SK-N-SH treated with all-trans-retinoic acid at 6 μM for 48 hours (cell line): ENCODE measurements around the gene INSRR.

Experiments used
- CREB5 ChIP-seq: fragments of 250-450 bp; sonication (Bioruptor Pico); IDR thresholded peaks from 2 replicates; pipeline ENCODE4 v1.5.1; 2020; ENCODE audit warnings: low read depth, mild to moderate bottlenecking, moderate library complexity
- ISL1 ChIP-seq: fragments of 250-450 bp; sonication (Bioruptor Pico); IDR thresholded peaks from 2 replicates; pipeline ENCODE4 v2.1.2; 2022; ENCODE audit warnings: mild to moderate bottlenecking, moderate library complexity
- PPARA ChIP-seq: fragments of 250-450 bp; sonication (Bioruptor Pico); IDR thresholded peaks from 2 replicates; pipeline ENCODE4 v1.5.0; 2020; ENCODE audit warnings: mild to moderate bottlenecking, borderline replicate concordance

DNA sequence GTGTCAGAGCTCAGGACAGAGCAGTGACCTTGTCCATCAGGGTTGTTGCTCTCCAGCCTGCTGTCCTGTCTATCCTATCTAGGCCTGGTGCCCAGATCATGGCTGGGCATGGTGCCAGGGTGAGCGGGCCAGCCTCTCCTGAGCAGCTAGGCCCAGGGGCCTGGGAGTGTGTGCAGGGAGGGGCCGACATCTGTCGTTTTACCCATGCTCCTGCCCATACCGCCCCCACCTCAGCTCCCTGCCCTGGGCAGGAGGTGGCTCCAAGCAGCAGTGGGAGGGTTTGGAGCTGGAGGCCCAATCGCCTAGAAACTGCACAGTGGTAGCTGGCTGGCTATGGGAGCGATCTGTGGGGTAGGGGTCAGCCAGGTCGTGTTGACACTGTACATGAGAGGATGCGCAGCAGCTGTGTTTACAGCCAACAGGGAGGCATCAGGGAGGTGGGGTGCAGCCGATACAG is 6.5 kb downstream of the INSRR start:
- TF ChIP-seq CREB5 (no peak), ISL1 (CRISPR knock-in tag) (no peak), PPARA (no peak)
